ENCODE measurements around the gene SETD2.
"Not testable (repeated sequence)": the region's sequence is repeated elsewhere in the genome, so short reads cannot be mapped to it uniquely, and the experiment has no call there.

SETD2 gene

DNA sequence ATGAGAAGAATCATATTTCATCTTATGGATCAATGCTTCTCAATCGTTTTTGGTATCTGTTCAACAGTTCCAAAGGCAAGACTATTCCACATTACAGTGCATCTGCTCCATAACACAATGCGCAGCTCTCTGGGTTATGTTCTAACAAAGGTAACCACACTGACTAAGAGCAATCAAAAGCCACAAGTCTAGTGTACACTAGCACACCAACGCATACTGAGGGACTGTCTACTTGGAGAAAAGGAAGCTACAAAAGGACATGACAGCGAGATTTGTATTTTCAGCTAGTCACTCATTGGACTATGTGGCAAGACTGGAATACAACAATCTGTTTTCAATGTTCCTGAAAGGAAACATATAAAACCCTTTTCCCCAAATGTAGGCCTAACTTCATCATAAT, 35.8 kb downstream of the SETD2 start:
- no peaks in the 10 kb centered on the region for H3K4me1 ChIP-seq (ENCODE audit: control insufficient read depth in 1 of 2, insufficient read depth in 2 of 2, low read length in 2 of 2)
- H3K4me3 ChIP-seq (ENCODE audit: low read depth in 1 of 2, low read length in 2 of 2) = no peak overlapping the region
- peaks cover 12% of the 10 kb centered on the region in 2 donors for H3K36me3 ChIP-seq (ENCODE audit: control insufficient read depth in 1 of 2, insufficient read depth in 2 of 2, low read length in 2 of 2)

GRCh38 chr3:47123857-47124256, 40.1 kb downstream of the SETD2 start:
- no peak overlapping the region for H3K9ac ChIP-seq (ENCODE audit: low read depth in 1 of 2, low read length in 2 of 2)
- no peak overlapping the region for H3K4me3 ChIP-seq (ENCODE audit: low read depth in 1 of 2, low read length in 2 of 2)
- peaks cover 27 to 38% of the 10 kb centered on the region in 2 donors for H3K36me3 ChIP-seq (ENCODE audit: control insufficient read depth in 1 of 2, insufficient read depth in 2 of 2, low read length in 2 of 2)
- H3K9me3 ChIP-seq (ENCODE audit: control insufficient read depth in 1 of 2, low read length in 2 of 2) = no peaks in the 10 kb centered on the region
- no peaks in the 10 kb centered on the region for H3K4me1 ChIP-seq (ENCODE audit: control insufficient read depth in 1 of 2, insufficient read depth in 2 of 2, low read length in 2 of 2)
- no peak overlapping the region for H3K27ac ChIP-seq (ENCODE audit: low read depth, low read length)
- H3K27me3 ChIP-seq (ENCODE audit: control insufficient read depth in 1 of 2, insufficient read depth in 2 of 2, low read length in 2 of 2) = no peaks in the 10 kb centered on the region

More for the DNA sequence above, 35.8 kb downstream of the SETD2 start:
- Histone ChIP-seq H3K27ac (ENCODE audit: low read depth, low read length) (no peak overlapping the region), H3K27me3 (ENCODE audit: control insufficient read depth in 1 of 2, insufficient read depth in 2 of 2, low read length in 2 of 2) (no peaks in the 10 kb centered on the region), H3K9me3 (ENCODE audit: control insufficient read depth in 1 of 2, low read length in 2 of 2) (no peaks in the 10 kb centered on the region), H3K9ac (ENCODE audit: low read depth in 1 of 2, low read length in 2 of 2) (no peak overlapping the region)

DNA sequence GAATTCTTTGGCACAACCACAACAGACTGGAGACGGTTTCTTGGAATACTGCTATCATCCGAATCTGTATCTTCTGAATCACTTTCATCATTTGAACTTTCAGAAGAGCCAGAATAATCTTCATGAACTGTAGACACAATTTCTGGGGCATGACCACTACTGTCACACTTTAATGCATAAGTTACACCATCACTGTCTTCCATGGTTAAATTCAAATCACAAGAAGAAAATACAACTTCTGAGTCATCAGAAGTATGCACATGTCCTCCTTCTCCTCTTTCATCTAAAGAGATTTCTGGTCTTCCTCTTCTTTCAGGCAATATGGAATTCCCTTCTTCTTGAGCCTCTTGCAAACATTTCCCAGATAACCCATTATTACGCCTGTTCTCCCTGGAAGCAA, 42.5 kb downstream of the SETD2 start:
- no peak overlapping the region for H3K9ac ChIP-seq (ENCODE audit: low read depth in 1 of 2, low read length in 2 of 2)
- no peaks in the 10 kb centered on the region for H3K4me1 ChIP-seq (ENCODE audit: control insufficient read depth in 1 of 2, insufficient read depth in 2 of 2, low read length in 2 of 2)
- peaks cover 27 to 47% of the 10 kb centered on the region in 2 donors for H3K36me3 ChIP-seq (ENCODE audit: control insufficient read depth in 1 of 2, insufficient read depth in 2 of 2, low read length in 2 of 2)

GRCh38 chr3:47120138-47120537, 43.8 kb downstream of the SETD2 start:
- H3K9ac ChIP-seq (ENCODE audit: low read depth in 1 of 2, low read length in 2 of 2) = no peak overlapping the region
- peaks cover 27 to 54% of the 10 kb centered on the region in 2 donors for H3K36me3 ChIP-seq (ENCODE audit: control insufficient read depth in 1 of 2, insufficient read depth in 2 of 2, low read length in 2 of 2)
- no peaks in the 10 kb centered on the region for H3K4me1 ChIP-seq (ENCODE audit: control insufficient read depth in 1 of 2, insufficient read depth in 2 of 2, low read length in 2 of 2)
- no peak overlapping the region for H3K4me3 ChIP-seq (ENCODE audit: low read depth in 1 of 2, low read length in 2 of 2)
- H3K9me3 ChIP-seq (ENCODE audit: control insufficient read depth in 1 of 2, low read length in 2 of 2) = no peaks in the 10 kb centered on the region
- H3K27ac ChIP-seq (ENCODE audit: low read depth, low read length) = no peak overlapping the region
- no peaks in the 10 kb centered on the region for H3K27me3 ChIP-seq (ENCODE audit: control insufficient read depth in 1 of 2, insufficient read depth in 2 of 2, low read length in 2 of 2)

More for the DNA sequence above, 42.5 kb downstream of the SETD2 start:
- Histone ChIP-seq H3K9me3 (ENCODE audit: control insufficient read depth in 1 of 2, low read length in 2 of 2) (no peaks in the 10 kb centered on the region), H3K27me3 (ENCODE audit: control insufficient read depth in 1 of 2, insufficient read depth in 2 of 2, low read length in 2 of 2) (no peaks in the 10 kb centered on the region), H3K4me3 (ENCODE audit: low read depth in 1 of 2, low read length in 2 of 2) (no peak overlapping the region), H3K27ac (ENCODE audit: low read depth, low read length) (no peak overlapping the region)

- H3K9me3 ChIP-seq (ENCODE audit: control insufficient read depth in 1 of 2, low read length in 2 of 2); H3K4me1 ChIP-seq (ENCODE audit: control insufficient read depth in 1 of 2, insufficient read depth in 2 of 2, low read length in 2 of 2); H3K4me3 ChIP-seq (ENCODE audit: low read depth in 1 of 2, low read length in 2 of 2); H3K9ac ChIP-seq (ENCODE audit: low read depth in 1 of 2, low read length in 2 of 2); H3K27me3 ChIP-seq (ENCODE audit: control insufficient read depth in 1 of 2, insufficient read depth in 2 of 2, low read length in 2 of 2); H3K27ac ChIP-seq (ENCODE audit: low read depth, low read length): not testable (repeated sequence)
- H3K36me3 ChIP-seq (ENCODE audit: control insufficient read depth in 1 of 2, insufficient read depth in 2 of 2, low read length in 2 of 2) = peaks cover 31 to 59% of the 10 kb centered on the region in 2 donors
These were observed 44.5 kb downstream of the SETD2 start for GRCh38 chr3:47119387-47119786.

- Histone ChIP-seq H3K27me3 (ENCODE audit: control insufficient read depth in 1 of 2, insufficient read depth in 2 of 2, low read length in 2 of 2) (no peaks in the 10 kb centered on the region), H3K9ac (ENCODE audit: low read depth in 1 of 2, low read length in 2 of 2) (no peak overlapping the region), H3K4me1 (ENCODE audit: control insufficient read depth in 1 of 2, insufficient read depth in 2 of 2, low read length in 2 of 2) (no peaks in the 10 kb centered on the region), H3K27ac (ENCODE audit: low read depth, low read length) (no peak overlapping the region), H3K4me3 (ENCODE audit: low read depth in 1 of 2, low read length in 2 of 2) (no peak overlapping the region), H3K36me3 (ENCODE audit: control insufficient read depth in 1 of 2, insufficient read depth in 2 of 2, low read length in 2 of 2) (peaks cover 16 to 59% of the 10 kb centered on the region in 2 donors), H3K9me3 (ENCODE audit: control insufficient read depth in 1 of 2, low read length in 2 of 2) (no peaks in the 10 kb centered on the region)
These were observed 46.0 kb downstream of the SETD2 start for GRCh38 chr3:47117807-47118364.

DNA sequence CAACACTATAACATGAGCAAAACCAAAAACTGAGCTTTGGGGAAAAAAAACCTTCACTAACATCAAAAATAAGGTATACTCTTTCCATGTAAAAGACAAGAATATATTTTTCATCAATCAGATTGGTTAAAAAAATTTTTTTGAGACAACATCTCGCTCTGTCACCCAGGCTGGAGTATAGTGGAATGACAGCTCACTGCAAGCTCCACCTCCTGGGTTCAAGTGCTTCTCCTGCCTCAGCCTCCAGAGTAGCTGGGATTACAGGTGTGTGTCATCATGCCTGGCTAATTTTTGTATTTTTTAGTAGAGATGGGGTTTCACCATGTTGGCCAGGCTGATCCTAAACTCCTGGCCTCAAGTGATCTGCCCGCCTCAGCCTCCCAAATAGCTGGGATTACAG, 48.4 kb downstream of the SETD2 start:
- H3K9me3 ChIP-seq (ENCODE audit: control insufficient read depth in 1 of 2, low read length in 2 of 2); H3K27ac ChIP-seq (ENCODE audit: low read depth, low read length); H3K4me3 ChIP-seq (ENCODE audit: low read depth in 1 of 2, low read length in 2 of 2); H3K4me1 ChIP-seq (ENCODE audit: control insufficient read depth in 1 of 2, insufficient read depth in 2 of 2, low read length in 2 of 2); H3K27me3 ChIP-seq (ENCODE audit: control insufficient read depth in 1 of 2, insufficient read depth in 2 of 2, low read length in 2 of 2); H3K9ac ChIP-seq (ENCODE audit: low read depth in 1 of 2, low read length in 2 of 2): not testable (repeated sequence)
- H3K36me3 ChIP-seq (ENCODE audit: control insufficient read depth in 1 of 2, insufficient read depth in 2 of 2, low read length in 2 of 2) = peaks cover 8 to 59% of the 10 kb centered on the region in 2 donors

GRCh38 chr3:47113669-47114365, 50.1 kb downstream of the SETD2 start:
- Histone ChIP-seq H3K9me3 (ENCODE audit: control insufficient read depth in 1 of 2, low read length in 2 of 2) (no peaks in the 10 kb centered on the region), H3K27ac (ENCODE audit: low read depth, low read length) (no peak overlapping the region), H3K36me3 (ENCODE audit: control insufficient read depth in 1 of 2, insufficient read depth in 2 of 2, low read length in 2 of 2) (peaks cover 4 to 59% of the 10 kb centered on the region in 2 donors), H3K27me3 (ENCODE audit: control insufficient read depth in 1 of 2, insufficient read depth in 2 of 2, low read length in 2 of 2) (no peaks in the 10 kb centered on the region), H3K4me1 (ENCODE audit: control insufficient read depth in 1 of 2, insufficient read depth in 2 of 2, low read length in 2 of 2) (no peaks in the 10 kb centered on the region), H3K4me3 (ENCODE audit: low read depth in 1 of 2, low read length in 2 of 2) (no peak overlapping the region), H3K9ac (ENCODE audit: low read depth in 1 of 2, low read length in 2 of 2) (no peak overlapping the region)

- no peaks in the 10 kb centered on the region for H3K4me1 ChIP-seq (ENCODE audit: control insufficient read depth in 1 of 2, insufficient read depth in 2 of 2, low read length in 2 of 2)
- H3K27ac ChIP-seq (ENCODE audit: low read depth, low read length) = no peak overlapping the region
- no peak overlapping the region for H3K4me3 ChIP-seq (ENCODE audit: low read depth in 1 of 2, low read length in 2 of 2)
- no peak overlapping the region for H3K9ac ChIP-seq (ENCODE audit: low read depth in 1 of 2, low read length in 2 of 2)
- no peaks in the 10 kb centered on the region for H3K27me3 ChIP-seq (ENCODE audit: control insufficient read depth in 1 of 2, insufficient read depth in 2 of 2, low read length in 2 of 2)
- peaks cover 11 to 62% of the 10 kb centered on the region in 2 donors for H3K36me3 ChIP-seq (ENCODE audit: control insufficient read depth in 1 of 2, insufficient read depth in 2 of 2, low read length in 2 of 2)
- H3K9me3 ChIP-seq (ENCODE audit: control insufficient read depth in 1 of 2, low read length in 2 of 2) = no peaks in the 10 kb centered on the region
These were observed 50.9 kb downstream of the SETD2 start for GRCh38 chr3:47112997-47113396.

DNA sequence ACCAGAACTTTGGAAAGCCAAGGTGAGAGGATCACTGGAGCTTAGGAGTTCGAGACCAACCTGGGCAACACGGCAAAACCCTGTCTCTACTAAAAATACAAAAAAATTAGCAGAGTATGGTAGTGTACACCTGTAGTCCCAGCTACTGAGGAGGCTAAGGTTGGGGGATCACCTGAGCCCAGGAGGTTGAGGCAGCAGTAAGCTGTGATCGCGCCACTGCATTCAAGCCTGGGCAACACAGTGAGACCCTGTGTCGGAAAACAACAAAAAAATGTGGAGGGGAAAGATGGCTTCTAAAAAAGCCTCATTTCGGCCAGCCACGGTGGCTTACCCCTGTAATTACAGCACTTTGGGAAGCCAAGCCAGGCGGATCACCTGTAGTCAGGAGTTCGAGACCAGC, 54.5 kb downstream of the SETD2 start:
- no peak overlapping the region for H3K27ac ChIP-seq (ENCODE audit: low read depth, low read length)
- H3K9ac ChIP-seq (ENCODE audit: low read depth in 1 of 2, low read length in 2 of 2) = no peak overlapping the region
- H3K27me3 ChIP-seq (ENCODE audit: control insufficient read depth in 1 of 2, insufficient read depth in 2 of 2, low read length in 2 of 2) = no peaks in the 10 kb centered on the region
- H3K9me3 ChIP-seq (ENCODE audit: control insufficient read depth in 1 of 2, low read length in 2 of 2) = no peaks in the 10 kb centered on the region
- H3K4me1 ChIP-seq (ENCODE audit: control insufficient read depth in 1 of 2, insufficient read depth in 2 of 2, low read length in 2 of 2) = no peaks in the 10 kb centered on the region
- H3K36me3 ChIP-seq (ENCODE audit: control insufficient read depth in 1 of 2, insufficient read depth in 2 of 2, low read length in 2 of 2) = peaks cover 7 to 41% of the 10 kb centered on the region in 2 donors
- no peak overlapping the region for H3K4me3 ChIP-seq (ENCODE audit: low read depth in 1 of 2, low read length in 2 of 2)

Data from duodenal mucosa (tissue), 2 donors.